ENCODE measurements around the gene PALM. TPM values are rescaled to one million over a fixed set of nuclear protein-coding genes. Genes with fewer than 3 reads are reported as not detected.

PALM gene
- total and polyA plus RNA-seq, 9 donors, result 2.9 to 169 (median 118) TPM

DNA sequence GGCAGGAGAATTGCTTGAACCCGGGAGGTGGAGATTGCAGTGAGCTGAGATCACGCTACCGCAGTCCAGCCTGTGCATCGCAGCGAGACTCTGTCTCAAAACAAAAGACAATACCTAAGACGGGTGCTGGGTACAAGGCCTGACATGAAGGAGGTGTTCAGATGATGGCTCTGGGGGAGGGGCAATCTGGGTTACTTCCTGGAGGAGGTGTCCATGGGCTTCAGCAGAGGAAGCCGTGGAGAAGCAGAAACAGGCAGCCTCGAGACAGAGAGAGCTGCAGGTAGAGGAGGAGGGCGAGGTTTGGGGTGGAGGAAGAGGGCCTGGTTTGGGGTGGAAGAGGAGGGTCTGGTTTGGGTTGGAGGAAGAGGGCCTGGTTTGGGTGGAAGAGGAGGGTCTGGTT is 45.8 kb downstream of the PALM start:
- Histone ChIP-seq H3K4me3 (no peak overlapping the region), H3K27ac (no peak overlapping the region), H3K27me3 (no peaks in the 10 kb centered on the region), H3K9me3 (no peaks in the 10 kb centered on the region), H3K4me1 (ENCODE audit: insufficient read depth) (peaks cover 5% of the 10 kb centered on the region), H3K36me3 (no peaks in the 10 kb centered on the region)
- 92 to 94% (median 92%) methylated on average over 9 of the region's 9 CpGs for WGBS, 3 donors
- TF ChIP-seq, protein P1, sequence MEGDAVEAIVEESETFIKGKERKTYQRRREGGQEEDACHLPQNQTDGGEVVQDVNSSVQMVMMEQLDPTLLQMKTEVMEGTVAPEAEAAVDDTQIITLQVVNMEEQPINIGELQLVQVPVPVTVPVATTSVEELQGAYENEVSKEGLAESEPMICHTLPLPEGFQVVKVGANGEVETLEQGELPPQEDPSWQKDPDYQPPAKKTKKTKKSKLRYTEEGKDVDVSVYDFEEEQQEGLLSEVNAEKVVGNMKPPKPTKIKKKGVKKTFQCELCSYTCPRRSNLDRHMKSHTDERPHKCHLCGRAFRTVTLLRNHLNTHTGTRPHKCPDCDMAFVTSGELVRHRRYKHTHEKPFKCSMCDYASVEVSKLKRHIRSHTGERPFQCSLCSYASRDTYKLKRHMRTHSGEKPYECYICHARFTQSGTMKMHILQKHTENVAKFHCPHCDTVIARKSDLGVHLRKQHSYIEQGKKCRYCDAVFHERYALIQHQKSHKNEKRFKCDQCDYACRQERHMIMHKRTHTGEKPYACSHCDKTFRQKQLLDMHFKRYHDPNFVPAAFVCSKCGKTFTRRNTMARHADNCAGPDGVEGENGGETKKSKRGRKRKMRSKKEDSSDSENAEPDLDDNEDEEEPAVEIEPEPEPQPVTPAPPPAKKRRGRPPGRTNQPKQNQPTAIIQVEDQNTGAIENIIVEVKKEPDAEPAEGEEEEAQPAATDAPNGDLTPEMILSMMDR (IDR thresholded peaks at IDR 0.05), result no peak
- TF ChIP-seq EP300 (IDR thresholded peaks at IDR 0.05), result no peak
- TF ChIP-seq POLR2A (IDR thresholded peaks at IDR 0.05), result no peak
- DNase-seq, result no peak
- intact Hi-C loops (cut with DNase I), result loop anchor here in 1 of 4 donors (10.0 kb wide), 1 partner anchor 90 kb away; the partner anchor contains the start of gene PRTN3

DNA sequence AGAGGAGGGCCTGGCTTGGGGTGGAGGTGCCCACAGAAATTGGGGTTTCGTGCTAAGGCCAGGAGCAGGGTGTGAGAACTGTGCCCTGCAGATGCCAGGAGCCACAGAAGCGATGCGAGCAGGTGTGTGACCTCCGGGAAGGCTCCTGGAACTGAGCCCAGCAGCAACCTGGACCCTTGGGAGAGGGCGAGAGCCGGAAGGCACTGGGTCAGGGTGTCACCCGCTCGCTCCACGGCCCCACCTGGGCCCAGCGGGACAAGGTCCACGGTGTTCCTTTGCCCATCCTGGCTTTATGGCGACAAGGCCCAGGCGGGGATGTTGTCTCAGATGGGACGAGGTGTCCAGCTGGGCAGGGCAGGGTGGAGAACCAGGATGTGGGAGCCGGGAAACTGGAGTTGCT is 46.3 kb downstream of the PALM start:
- intact Hi-C loops (cut with DNase I), result loop anchor here in 1 of 4 donors (10.0 kb wide), 1 partner anchor 90 kb away; the partner anchor contains the start of gene PRTN3
- Histone ChIP-seq H3K27ac (no peak overlapping the region), H3K27me3 (no peaks in the 10 kb centered on the region), H3K36me3 (no peaks in the 10 kb centered on the region), H3K9me3 (no peaks in the 10 kb centered on the region), H3K4me1 (ENCODE audit: insufficient read depth) (peaks cover 5% of the 10 kb centered on the region), H3K4me3 (no peak overlapping the region)
- 82 to 91% (median 88%) methylated on average over 15 of the region's 15 CpGs for WGBS, 3 donors
- no peak for DNase-seq
- TF ChIP-seq EP300 (IDR thresholded peaks at IDR 0.05) (no peak), POLR2A (IDR thresholded peaks at IDR 0.05) (no peak)
- TF ChIP-seq, protein P1 (IDR thresholded peaks at IDR 0.05), result no peak

DNA sequence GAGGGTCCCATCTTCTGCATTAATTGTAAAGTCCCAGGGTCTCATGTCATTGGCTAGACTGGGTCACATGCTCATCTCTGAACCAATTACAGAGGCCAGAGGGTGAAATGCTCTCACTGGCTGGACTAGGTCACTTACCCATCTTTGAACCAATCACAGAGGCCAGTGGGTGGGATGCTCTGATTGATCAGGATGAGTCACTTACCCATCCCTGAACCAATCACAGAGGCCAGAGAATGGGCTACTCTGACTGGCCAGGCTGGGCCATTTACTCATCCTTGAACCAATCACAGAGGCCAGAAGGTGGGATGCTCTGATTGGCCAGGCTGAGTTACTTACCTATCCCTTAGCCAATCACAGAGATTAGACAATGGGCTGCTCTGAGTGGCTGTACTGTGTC is 47.5 kb downstream of the PALM start:
- Histone ChIP-seq H3K4me3 (no peak overlapping the region), H3K36me3 (no peaks in the 10 kb centered on the region), H3K4me1 (ENCODE audit: insufficient read depth) (peaks cover 5% of the 10 kb centered on the region), H3K27me3 (no peaks in the 10 kb centered on the region), H3K27ac (no peak overlapping the region), H3K9me3 (no peaks in the 10 kb centered on the region)
- no peak for DNase-seq
- intact Hi-C loops (cut with DNase I), result loop anchor here in 1 of 4 donors (10.0 kb wide), 1 partner anchor 89 kb away; the partner anchor contains the start of gene PRTN3
- TF ChIP-seq, protein P1 (IDR thresholded peaks at IDR 0.05), result no peak
- TF ChIP-seq EP300 (IDR thresholded peaks at IDR 0.05), result no peak

DNA sequence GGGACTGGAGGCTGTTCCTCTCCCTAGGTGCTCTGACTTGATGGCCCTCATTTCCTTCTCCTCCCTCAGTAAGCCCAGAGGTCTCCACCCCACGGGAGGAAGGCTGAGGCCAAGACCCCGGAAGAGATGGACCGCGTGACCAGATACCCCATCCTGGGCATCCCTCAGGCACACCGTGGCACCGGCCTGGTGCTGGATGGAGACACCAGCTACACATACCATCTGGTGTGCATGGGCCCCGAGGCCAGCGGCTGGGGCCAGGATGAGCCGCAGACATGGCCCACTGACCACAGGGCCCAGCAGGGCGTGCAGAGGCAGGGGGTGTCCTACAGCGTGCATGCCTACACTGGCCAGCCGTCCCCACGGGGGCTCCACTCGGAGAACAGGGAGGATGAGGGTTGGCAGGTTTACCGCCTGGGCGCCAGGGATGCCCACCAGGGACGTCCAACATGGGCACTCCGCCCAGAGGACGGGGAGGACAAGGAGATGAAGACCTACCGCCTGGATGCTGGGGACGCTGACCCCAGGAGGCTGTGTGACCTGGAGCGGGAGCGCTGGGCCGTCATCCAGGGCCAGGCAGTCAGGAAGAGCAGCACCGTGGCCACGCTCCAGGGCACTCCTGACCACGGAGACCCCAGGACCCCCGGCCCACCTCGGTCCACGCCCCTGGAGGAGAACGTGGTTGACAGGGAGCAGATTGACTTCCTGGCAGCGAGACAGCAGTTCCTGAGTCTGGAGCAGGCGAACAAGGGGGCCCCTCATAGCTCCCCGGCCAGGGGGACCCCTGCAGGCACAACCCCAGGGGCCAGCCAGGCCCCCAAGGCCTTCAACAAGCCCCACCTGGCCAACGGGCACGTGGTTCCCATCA is 48.3 kb downstream of the PALM start:
- 88 to 91% (median 88%) methylated on average over 36 of the region's 36 CpGs for WGBS, 3 donors
- DNase-seq, result no peak
- no peak overlapping the region for H3K27ac ChIP-seq
- H3K4me3 ChIP-seq, result no peak overlapping the region
- intact Hi-C loops (cut with DNase I), result loop anchor here in 1 of 4 donors (10.0 kb wide), 1 partner anchor 88 kb away; the partner anchor contains the start of gene PRTN3
- H3K36me3 ChIP-seq, result no peaks in the 10 kb centered on the region
- no peaks in the 10 kb centered on the region for H3K9me3 ChIP-seq
- no peaks in the 10 kb centered on the region for H3K27me3 ChIP-seq
- TF ChIP-seq POLR2A (IDR thresholded peaks at IDR 0.05) (no peak), EP300 (IDR thresholded peaks at IDR 0.05) (no peak)
- TF ChIP-seq, protein P1 (IDR thresholded peaks at IDR 0.05), result no peak
- H3K4me1 ChIP-seq (ENCODE audit: insufficient read depth), result peaks cover 5% of the 10 kb centered on the region
